ENCODE measurements around the gene FAXC.

FAXC gene

GRCh38 chr6:99393366-99393697 lies 43.9 kb upstream of the FAXC start:
- Histone ChIP-seq H3K36me3 (ENCODE audit: control insufficient read depth in 1 of 2, insufficient read depth in 2 of 2, low read depth in 1 of 2, low read length in 2 of 2) (peaks cover 2 to 11% of the 10 kb centered on the region in 2 experiments), H3K9ac (ENCODE audit: low read length) (peak overlapping the region; percentile 93), H3K4me3 (ENCODE audit: insufficient read depth in 1 of 2, low read depth in 1 of 2, low read length in 2 of 2) (peak overlapping the region; percentile 86), H3K4me1 (ENCODE audit: control insufficient read depth, insufficient read depth, low read depth, low read length) (peaks cover 2% of the 10 kb centered on the region), H4K91ac (ENCODE audit: low read length) (no peak overlapping the region), H3K14ac (ENCODE audit: low read length in 2 of 2) (no peak overlapping the region), H3K9me3 (ENCODE audit: control insufficient read depth, low read length) (no peaks in the 10 kb centered on the region), H3K4ac (ENCODE audit: low read depth in 1 of 2, low read length in 2 of 2) (peak overlapping the region in 1 of 2 experiments; percentile 80), H2BK120ac (ENCODE audit: low read depth, low read length) (peak overlapping the region; percentile 68), H2AK5ac (ENCODE audit: low read length, severe bottlenecking) (no peak overlapping the region), H2BK15ac (ENCODE audit: low read depth, poor library complexity, severe bottlenecking) (no peak overlapping the region), H3K18ac (ENCODE audit: low read depth in 1 of 2, low read length in 2 of 2) (peak overlapping the region in 1 of 2 experiments; percentile 77), H3K4me2 (ENCODE audit: low read length, poor library complexity, severe bottlenecking) (peak overlapping the region; percentile 96), H3K27ac (ENCODE audit: low read length, poor library complexity, severe bottlenecking) (peak overlapping the region; percentile 95), H3K23ac (ENCODE audit: low read length in 2 of 2) (peak overlapping the region in 1 of 2 experiments; percentile 52), H4K8ac (ENCODE audit: low read length) (no peak overlapping the region), H2BK12ac (ENCODE audit: low read length in 2 of 2) (no peak overlapping the region), H3K79me1 (replicated peaks; ENCODE audit: low read length, poor library complexity, severe bottlenecking) (peaks cover 5% of the 10 kb centered on the region), H3K27me3 (ENCODE audit: control insufficient read depth in 1 of 2, insufficient read depth in 1 of 2, low read length in 2 of 2) (no peaks in the 10 kb centered on the region), H2BK5ac (ENCODE audit: low read depth, low read length, poor library complexity, severe bottlenecking) (no peak overlapping the region), H2AFZ (ENCODE audit: low read depth, low read length) (no peak overlapping the region)
- WGBS = 50% methylated on average over 1 of the region's 2 CpGs
- no peak for DNase-seq

- no peak overlapping the region for H4K8ac ChIP-seq (ENCODE audit: low read length)
- no peak overlapping the region for H2AFZ ChIP-seq (ENCODE audit: low read depth, low read length)
- no peak overlapping the region for H2BK12ac ChIP-seq (ENCODE audit: low read length in 2 of 2)
- no peak overlapping the region for H3K27ac ChIP-seq (ENCODE audit: low read length, poor library complexity, severe bottlenecking)
- peaks cover 11% of the 10 kb centered on the region for H3K79me1 ChIP-seq (replicated peaks; ENCODE audit: low read length, poor library complexity, severe bottlenecking)
- H2BK15ac ChIP-seq (ENCODE audit: low read depth, poor library complexity, severe bottlenecking) = no peak overlapping the region
- H3K4me2 ChIP-seq (ENCODE audit: low read length, poor library complexity, severe bottlenecking) = no peak overlapping the region
- H3K4me3 ChIP-seq (ENCODE audit: insufficient read depth in 1 of 2, low read depth in 1 of 2, low read length in 2 of 2) = no peak overlapping the region
- H3K14ac ChIP-seq (ENCODE audit: low read length in 2 of 2) = no peak overlapping the region
- H3K27me3 ChIP-seq (ENCODE audit: control insufficient read depth in 1 of 2, insufficient read depth in 1 of 2, low read length in 2 of 2) = no peaks in the 10 kb centered on the region
- H3K9me3 ChIP-seq (ENCODE audit: control insufficient read depth, low read length) = no peaks in the 10 kb centered on the region
- H3K9ac ChIP-seq (ENCODE audit: low read length) = no peak overlapping the region
- H2BK120ac ChIP-seq (ENCODE audit: low read depth, low read length) = no peak overlapping the region
- H3K4ac ChIP-seq (ENCODE audit: low read depth in 1 of 2, low read length in 2 of 2) = no peak overlapping the region
- no peak overlapping the region for H2AK5ac ChIP-seq (ENCODE audit: low read length, severe bottlenecking)
- no peak overlapping the region for H4K91ac ChIP-seq (ENCODE audit: low read length)
- H3K23ac ChIP-seq (ENCODE audit: low read length in 2 of 2) = no peak overlapping the region
- H3K4me1 ChIP-seq (ENCODE audit: control insufficient read depth, insufficient read depth, low read depth, low read length) = peaks cover 2% of the 10 kb centered on the region
- WGBS = 100% methylated on average over 2 of the region's 3 CpGs
- no peak for DNase-seq
- H3K18ac ChIP-seq (ENCODE audit: low read depth in 1 of 2, low read length in 2 of 2) = no peak overlapping the region
- H2BK5ac ChIP-seq (ENCODE audit: low read depth, low read length, poor library complexity, severe bottlenecking) = no peak overlapping the region
- H3K36me3 ChIP-seq (ENCODE audit: control insufficient read depth in 1 of 2, insufficient read depth in 2 of 2, low read depth in 1 of 2, low read length in 2 of 2) = no peaks in the 10 kb centered on the region
Measured at GRCh38 chr6:99390896-99391295, 41.4 kb upstream of the FAXC start.

- H3K4me2 ChIP-seq (ENCODE audit: low read length, poor library complexity, severe bottlenecking) = no peak overlapping the region
- no peak overlapping the region for H4K8ac ChIP-seq (ENCODE audit: low read length)
- H2BK120ac ChIP-seq (ENCODE audit: low read depth, low read length) = no peak overlapping the region
- no peaks in the 10 kb centered on the region for H3K9me3 ChIP-seq (ENCODE audit: control insufficient read depth, low read length)
- no peak overlapping the region for H3K27ac ChIP-seq (ENCODE audit: low read length, poor library complexity, severe bottlenecking)
- no peak overlapping the region for H2AK5ac ChIP-seq (ENCODE audit: low read length, severe bottlenecking)
- WGBS = 99% methylated on average over 3 of the region's 3 CpGs
- no peak overlapping the region for H3K4ac ChIP-seq (ENCODE audit: low read depth in 1 of 2, low read length in 2 of 2)
- H2BK5ac ChIP-seq (ENCODE audit: low read depth, low read length, poor library complexity, severe bottlenecking) = no peak overlapping the region
- peaks cover 6% of the 10 kb centered on the region for H3K79me1 ChIP-seq (replicated peaks; ENCODE audit: low read length, poor library complexity, severe bottlenecking)
- no peak overlapping the region for H3K23ac ChIP-seq (ENCODE audit: low read length in 2 of 2)
- no peaks in the 10 kb centered on the region for H3K27me3 ChIP-seq (ENCODE audit: control insufficient read depth in 1 of 2, insufficient read depth in 1 of 2, low read length in 2 of 2)
- H3K14ac ChIP-seq (ENCODE audit: low read length in 2 of 2) = no peak overlapping the region
- H2AFZ ChIP-seq (ENCODE audit: low read depth, low read length) = no peak overlapping the region
- H3K9ac ChIP-seq (ENCODE audit: low read length) = no peak overlapping the region
- H2BK15ac ChIP-seq (ENCODE audit: low read depth, poor library complexity, severe bottlenecking) = no peak overlapping the region
- H3K36me3 ChIP-seq (ENCODE audit: control insufficient read depth in 1 of 2, insufficient read depth in 2 of 2, low read depth in 1 of 2, low read length in 2 of 2) = no peaks in the 10 kb centered on the region
- H3K4me1 ChIP-seq (ENCODE audit: control insufficient read depth, insufficient read depth, low read depth, low read length) = no peaks in the 10 kb centered on the region
- H3K4me3 ChIP-seq (ENCODE audit: insufficient read depth in 1 of 2, low read depth in 1 of 2, low read length in 2 of 2) = no peak overlapping the region
- DNase-seq = no peak
- H4K91ac ChIP-seq (ENCODE audit: low read length) = no peak overlapping the region
- no peak overlapping the region for H2BK12ac ChIP-seq (ENCODE audit: low read length in 2 of 2)
- no peak overlapping the region for H3K18ac ChIP-seq (ENCODE audit: low read depth in 1 of 2, low read length in 2 of 2)
Measured at GRCh38 chr6:99384507-99384906, 35.0 kb upstream of the FAXC start.

- Histone ChIP-seq H2BK5ac (ENCODE audit: low read depth, low read length, poor library complexity, severe bottlenecking) (no peak overlapping the region), H3K79me1 (replicated peaks; ENCODE audit: low read length, poor library complexity, severe bottlenecking) (no peaks in the 10 kb centered on the region), H3K4me1 (ENCODE audit: control insufficient read depth, insufficient read depth, low read depth, low read length) (no peaks in the 10 kb centered on the region), H3K9ac (ENCODE audit: low read length) (no peak overlapping the region), H3K18ac (ENCODE audit: low read depth in 1 of 2, low read length in 2 of 2) (no peak overlapping the region), H3K27me3 (ENCODE audit: control insufficient read depth in 1 of 2, insufficient read depth in 1 of 2, low read length in 2 of 2) (no peaks in the 10 kb centered on the region), H4K91ac (ENCODE audit: low read length) (no peak overlapping the region), H2BK120ac (ENCODE audit: low read depth, low read length) (no peak overlapping the region), H3K9me3 (ENCODE audit: control insufficient read depth, low read length) (no peaks in the 10 kb centered on the region), H2BK12ac (ENCODE audit: low read length in 2 of 2) (no peak overlapping the region), H2BK15ac (ENCODE audit: low read depth, poor library complexity, severe bottlenecking) (no peak overlapping the region), H3K23ac (ENCODE audit: low read length in 2 of 2) (no peak overlapping the region), H4K8ac (ENCODE audit: low read length) (no peak overlapping the region), H3K4me3 (ENCODE audit: insufficient read depth in 1 of 2, low read depth in 1 of 2, low read length in 2 of 2) (no peak overlapping the region), H2AFZ (ENCODE audit: low read depth, low read length) (peak overlapping the region; percentile 14), H3K4ac (ENCODE audit: low read depth in 1 of 2, low read length in 2 of 2) (no peak overlapping the region), H3K14ac (ENCODE audit: low read length in 2 of 2) (no peak overlapping the region), H3K27ac (ENCODE audit: low read length, poor library complexity, severe bottlenecking) (no peak overlapping the region), H2AK5ac (ENCODE audit: low read length, severe bottlenecking) (no peak overlapping the region), H3K36me3 (ENCODE audit: control insufficient read depth in 1 of 2, insufficient read depth in 2 of 2, low read depth in 1 of 2, low read length in 2 of 2) (no peaks in the 10 kb centered on the region), H3K4me2 (ENCODE audit: low read length, poor library complexity, severe bottlenecking) (no peak overlapping the region)
- DNase-seq = no peak
Measured at GRCh38 chr6:99378636-99379035, 29.2 kb upstream of the FAXC start.

Data from mesenchymal stem cell (in vitro differentiated cells and primary cell).